Measurements from ENCODE around the gene ILF2.

DNA sequence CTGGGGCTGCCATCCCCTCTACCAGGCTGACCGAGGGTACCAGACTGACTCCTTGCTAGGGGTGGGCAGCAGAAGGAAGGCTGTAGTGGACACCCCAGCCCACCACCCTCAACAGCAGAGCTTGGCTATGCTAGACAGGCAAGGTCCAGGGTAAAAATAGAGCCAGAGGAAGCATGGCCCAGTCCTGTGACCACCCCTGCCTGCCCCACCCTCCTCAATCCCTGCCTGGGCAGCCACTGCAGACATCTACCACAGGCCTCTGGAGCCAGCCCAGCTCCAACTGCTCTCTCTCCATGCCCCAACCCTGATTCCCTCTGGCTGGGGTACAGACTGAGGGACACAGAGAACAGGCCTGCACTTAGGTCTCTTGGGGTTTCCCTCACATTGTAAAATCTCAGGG lies 40.8 kb downstream of the ILF2 start:
- TF ChIP-seq, protein P1, sequence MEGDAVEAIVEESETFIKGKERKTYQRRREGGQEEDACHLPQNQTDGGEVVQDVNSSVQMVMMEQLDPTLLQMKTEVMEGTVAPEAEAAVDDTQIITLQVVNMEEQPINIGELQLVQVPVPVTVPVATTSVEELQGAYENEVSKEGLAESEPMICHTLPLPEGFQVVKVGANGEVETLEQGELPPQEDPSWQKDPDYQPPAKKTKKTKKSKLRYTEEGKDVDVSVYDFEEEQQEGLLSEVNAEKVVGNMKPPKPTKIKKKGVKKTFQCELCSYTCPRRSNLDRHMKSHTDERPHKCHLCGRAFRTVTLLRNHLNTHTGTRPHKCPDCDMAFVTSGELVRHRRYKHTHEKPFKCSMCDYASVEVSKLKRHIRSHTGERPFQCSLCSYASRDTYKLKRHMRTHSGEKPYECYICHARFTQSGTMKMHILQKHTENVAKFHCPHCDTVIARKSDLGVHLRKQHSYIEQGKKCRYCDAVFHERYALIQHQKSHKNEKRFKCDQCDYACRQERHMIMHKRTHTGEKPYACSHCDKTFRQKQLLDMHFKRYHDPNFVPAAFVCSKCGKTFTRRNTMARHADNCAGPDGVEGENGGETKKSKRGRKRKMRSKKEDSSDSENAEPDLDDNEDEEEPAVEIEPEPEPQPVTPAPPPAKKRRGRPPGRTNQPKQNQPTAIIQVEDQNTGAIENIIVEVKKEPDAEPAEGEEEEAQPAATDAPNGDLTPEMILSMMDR (IDR thresholded peaks at IDR 0.05) = no peak
- no peak for TF ChIP-seq ZFX (IDR thresholded peaks at IDR 0.05; ENCODE audit: borderline replicate concordance)
